ENCODE measurements around the gene RNU5B-1.

RNU5B-1 gene

GRCh38 chr15:65312400-65312916 lies 8.0 kb downstream of the RNU5B-1 start:
- no peak; the same call in 1 of the 2 replicates for TF ChIP-seq CTCF (IDR thresholded peaks at IDR 0.05; ENCODE audit: low read depth, low read length)
- no peak for DNase-seq (ENCODE audit: extremely low read depth, low read depth)

GRCh38 chr15:65318870-65319356 lies 14.4 kb downstream of the RNU5B-1 start:
- TF ChIP-seq CTCF (IDR thresholded peaks at IDR 0.05; ENCODE audit: low read depth, low read length) = peak; percentile 79
- no peak for DNase-seq (ENCODE audit: extremely low read depth, low read depth)

- no peak for DNase-seq (ENCODE audit: extremely low read depth, low read depth)
- TF ChIP-seq CTCF (IDR thresholded peaks at IDR 0.05; ENCODE audit: low read depth, low read length) = no peak
Measured at GRCh38 chr15:65323071-65323511, 18.6 kb downstream of the RNU5B-1 start.

DNA sequence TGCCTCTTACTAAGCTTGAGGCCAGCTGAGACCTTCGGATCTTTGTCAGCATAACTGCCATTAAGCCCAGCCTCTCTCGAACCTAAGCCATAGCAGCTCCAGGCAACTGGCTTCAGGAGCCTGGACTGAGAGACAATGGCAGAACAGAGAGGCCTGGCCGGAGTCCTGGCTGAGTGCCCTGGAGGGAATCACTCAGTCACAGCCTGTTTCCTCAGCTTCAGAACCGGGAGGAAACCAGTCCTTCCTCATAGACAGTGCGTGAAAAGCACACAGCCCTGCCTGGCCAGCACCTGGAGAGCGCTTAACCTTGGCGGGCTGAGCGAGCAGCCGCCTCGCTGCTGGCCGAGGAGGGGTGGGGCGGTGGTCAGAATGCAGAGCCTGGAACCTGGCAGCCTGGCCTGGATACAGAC lies 21.6 kb downstream of the RNU5B-1 start:
- TF ChIP-seq CTCF (IDR thresholded peaks at IDR 0.05; ENCODE audit: low read depth, low read length) = no peak
- no peak for DNase-seq (ENCODE audit: extremely low read depth, low read depth)

DNA sequence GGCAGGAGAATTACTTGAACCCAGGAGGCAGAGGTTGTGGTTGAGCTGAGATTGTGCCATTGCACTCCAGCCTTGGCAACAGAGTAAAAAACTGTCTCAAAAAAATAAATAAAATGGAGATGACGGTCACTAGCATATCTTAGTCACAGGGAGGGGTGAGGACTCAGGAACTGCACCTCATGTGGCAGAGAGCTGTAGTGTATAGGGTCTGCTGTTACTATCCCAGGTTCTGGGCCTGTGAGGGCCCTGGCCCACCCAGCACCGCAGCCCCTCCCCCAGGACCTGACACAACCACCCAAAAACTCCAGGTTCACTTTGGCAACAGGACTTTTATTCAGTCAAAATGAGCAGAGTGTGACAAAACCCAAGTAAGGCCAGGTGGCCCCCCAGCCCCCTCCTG lies 22.3 kb downstream of the RNU5B-1 start:
- no peak for TF ChIP-seq CTCF (IDR thresholded peaks at IDR 0.05; ENCODE audit: low read depth, low read length)
- DNase-seq (ENCODE audit: extremely low read depth, low read depth) = no peak

DNA sequence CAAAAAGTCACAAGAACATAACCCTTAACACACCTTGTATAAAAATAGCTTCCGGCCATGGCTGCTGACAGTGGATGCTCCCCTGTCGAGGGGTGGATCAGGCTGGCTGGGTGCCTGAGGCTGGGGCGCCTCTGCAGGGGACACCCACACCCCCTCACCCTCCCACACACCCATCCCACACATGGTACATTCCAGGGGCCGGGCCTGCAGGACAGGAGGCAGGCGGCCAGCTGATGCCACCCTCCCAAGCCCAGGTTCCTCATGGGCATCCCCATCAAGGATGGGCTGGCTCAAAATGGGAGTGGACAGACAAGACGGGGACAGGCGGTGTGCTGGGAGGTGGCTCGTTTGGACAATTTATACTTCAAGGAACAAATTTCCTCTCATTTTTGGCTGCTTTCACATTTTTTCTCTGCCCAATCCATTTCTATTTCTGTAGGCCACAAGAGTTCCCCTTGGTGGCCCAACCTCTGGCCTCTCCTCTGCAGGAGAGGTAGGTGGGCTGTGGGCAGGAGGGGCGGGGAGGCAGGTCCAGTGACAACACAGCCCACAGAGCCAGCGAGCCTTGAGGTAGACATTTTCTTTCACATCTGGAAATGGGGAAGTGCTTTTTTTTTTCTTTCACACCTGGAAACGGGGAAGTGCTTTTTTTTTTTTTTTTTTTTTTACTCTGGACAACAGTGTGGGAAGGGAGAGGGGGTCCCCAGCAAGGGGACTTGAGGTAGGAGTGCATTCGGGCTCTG lies 23.3 kb downstream of the RNU5B-1 start:
- DNase-seq (ENCODE audit: extremely low read depth, low read depth) = no peak
- no peak for TF ChIP-seq CTCF (IDR thresholded peaks at IDR 0.05; ENCODE audit: low read depth, low read length)

DNA sequence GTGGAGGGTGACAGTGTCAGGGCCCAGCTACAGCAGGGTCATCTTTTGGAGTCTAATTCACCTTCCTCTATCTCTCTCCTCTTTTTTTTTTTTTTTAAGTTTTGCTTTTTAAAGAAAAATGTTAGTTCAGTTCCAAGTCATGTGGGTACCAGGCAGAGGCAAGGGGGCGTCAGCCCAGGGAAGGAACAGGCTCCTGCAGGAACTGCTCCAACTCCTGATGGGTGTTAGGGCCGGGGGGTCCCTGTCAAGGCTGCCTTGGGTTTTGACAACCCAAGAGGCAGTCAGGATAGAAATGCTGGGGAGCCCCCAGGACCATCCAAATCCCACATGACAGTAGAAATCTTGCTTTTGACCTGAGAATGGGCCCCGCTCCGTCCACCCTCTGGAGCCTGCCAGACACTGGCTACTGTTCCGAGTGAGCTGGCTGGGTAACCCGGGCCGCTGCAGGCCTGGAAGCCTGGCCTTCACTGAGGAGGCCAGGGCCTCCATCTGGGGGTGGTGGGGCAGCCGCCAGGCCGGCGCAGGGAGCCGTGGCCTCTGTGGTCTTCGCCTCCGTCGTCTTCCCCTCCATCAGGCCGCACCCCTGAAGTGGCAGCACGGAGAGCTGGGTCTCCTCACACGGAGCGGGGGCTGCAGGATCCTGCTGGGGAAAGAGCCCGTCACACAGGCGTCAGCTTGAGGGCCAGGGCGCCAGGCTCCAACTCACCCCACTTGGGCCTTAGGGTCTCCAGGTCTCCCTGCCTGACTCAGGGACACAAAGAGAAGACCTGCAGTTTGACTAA lies 24.2 kb downstream of the RNU5B-1 start:
- no peak for DNase-seq (ENCODE audit: extremely low read depth, low read depth)
- no peak for TF ChIP-seq CTCF (IDR thresholded peaks at IDR 0.05; ENCODE audit: low read depth, low read length)

Measured in AG09319 (cell line).